Inferior parietal cortex (tissue), 1 donor: Measurements from ENCODE around the gene SLC8A2.

Source experiments
- DNase-seq: peaks from one replicate; pipeline ENCODE4 v3.0.0-alpha.2; 2016; ENCODE audit errors: extremely low spot score

The SLC8A2 gene

GRCh38 chr19:47471733-47472457, at the start of gene SLC8A2:
SLC8A2 (minus strand) TSS chr19:47471893; CDS start chr19:47466403, 5,490 bp downstream.
- DNase-seq, result no peak

- DNase-seq, result no peak
Observed at GRCh38 chr19:47520839-47521238, 49.1 kb upstream of the SLC8A2 start.

- no peak for DNase-seq
Observed at GRCh38 chr19:47520343-47520806, 48.7 kb upstream of the SLC8A2 start.

GRCh38 chr19:47518854-47519253, 47.2 kb upstream of the SLC8A2 start:
- DNase-seq, result no peak

GRCh38 chr19:47518139-47518538, 46.4 kb upstream of the SLC8A2 start:
- DNase-seq, result no peak

- peak; percentile 99 for DNase-seq
Observed at GRCh38 chr19:47514869-47515588, 43.3 kb upstream of the SLC8A2 start, which contains the start of gene NAPA. NAPA (minus strand) TSS chr19:47515063; CDS start chr19:47514940, 123 bp downstream.

- no peak for DNase-seq
Observed at GRCh38 chr19:47514151-47514868, 42.6 kb upstream of the SLC8A2 start.

- DNase-seq, result no peak
Observed at GRCh38 chr19:47512948-47513319, 41.2 kb upstream of the SLC8A2 start.

GRCh38 chr19:47512183-47512947, 40.7 kb upstream of the SLC8A2 start:
- DNase-seq, result no peak

GRCh38 chr19:47511681-47512080, 40.0 kb upstream of the SLC8A2 start:
- DNase-seq, result no peak

GRCh38 chr19:47511128-47511517, 39.4 kb upstream of the SLC8A2 start:
- DNase-seq, result no peak

GRCh38 chr19:47510516-47511127, 38.9 kb upstream of the SLC8A2 start:
- DNase-seq, result no peak

- no peak for DNase-seq
Observed at GRCh38 chr19:47509973-47510372, 38.3 kb upstream of the SLC8A2 start.

- no peak for DNase-seq
Observed at GRCh38 chr19:47509170-47509847, 37.6 kb upstream of the SLC8A2 start.

GRCh38 chr19:47508721-47509120, 37.0 kb upstream of the SLC8A2 start:
- DNase-seq, result no peak

- DNase-seq, result no peak
Observed at GRCh38 chr19:47507924-47508553, 36.3 kb upstream of the SLC8A2 start.

GRCh38 chr19:47507012-47507411, 35.3 kb upstream of the SLC8A2 start:
- DNase-seq, result no peak

GRCh38 chr19:47506459-47506858, 34.8 kb upstream of the SLC8A2 start:
- no peak for DNase-seq

GRCh38 chr19:47505506-47505905, 33.8 kb upstream of the SLC8A2 start:
- no peak for DNase-seq

- no peak for DNase-seq
Observed at GRCh38 chr19:47503826-47504150, 32.1 kb upstream of the SLC8A2 start.
